Stimulated activated CD4-positive, alpha-beta T cell treated with anti-CD3 and anti-CD28 coated beads, Interleukin-4, amount 100 ng/mL, for 1 hour (primary cell): ENCODE data around the gene IPO5.
"Not testable (repeated sequence)": the region's sequence is repeated elsewhere in the genome, so short reads cannot be mapped to it uniquely, and the experiment has no call there.

Source experiments
- DNase-seq: peaks from one replicate; pipeline ENCODE4 v3.0.0-alpha.2; 2020

IPO5 gene

DNA sequence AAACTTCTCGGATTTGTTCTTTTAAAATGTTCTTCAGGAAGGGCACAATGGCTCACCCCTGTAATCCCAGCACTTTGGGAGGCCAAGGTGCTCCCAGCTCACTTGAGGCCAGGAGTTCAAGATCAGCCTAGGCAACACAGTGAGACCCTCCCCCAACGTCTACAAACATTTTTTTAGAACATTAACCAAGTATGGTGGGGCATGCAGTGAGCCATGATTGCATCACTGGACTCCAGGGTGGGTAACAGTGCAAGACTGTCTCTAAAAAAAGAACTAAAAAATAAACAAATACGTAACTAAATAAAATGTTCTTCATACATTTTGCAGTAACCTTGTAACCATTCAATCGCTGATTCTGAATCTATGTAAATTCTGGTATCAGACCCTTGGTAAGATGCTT lies 2.1 kb upstream of the IPO5 start:
- DNase-seq: no peak

- not testable (repeated sequence) for DNase-seq
Measured at GRCh38 chr13:97952831-97953230, 644 bp upstream of the IPO5 start.

DNA sequence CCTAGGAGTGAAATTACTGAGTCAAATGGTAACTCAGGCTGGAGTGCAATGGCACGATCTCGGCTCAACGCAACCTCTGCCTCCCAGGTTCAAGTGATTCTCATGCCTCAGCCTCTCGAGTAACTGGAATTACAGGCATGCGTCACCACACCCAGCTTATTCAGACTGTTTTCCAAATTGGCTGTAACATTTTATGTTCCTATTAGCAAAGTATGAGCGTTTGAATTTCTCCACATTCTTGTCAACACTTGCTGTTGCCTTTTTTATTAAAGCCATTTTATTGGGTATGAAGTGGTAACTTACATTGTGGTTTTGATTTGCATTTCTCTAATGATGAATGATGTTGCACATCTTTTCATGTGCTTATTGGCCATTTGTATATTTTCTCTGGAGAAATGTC lies 7.9 kb downstream of the IPO5 start:
- no peak for DNase-seq

DNA sequence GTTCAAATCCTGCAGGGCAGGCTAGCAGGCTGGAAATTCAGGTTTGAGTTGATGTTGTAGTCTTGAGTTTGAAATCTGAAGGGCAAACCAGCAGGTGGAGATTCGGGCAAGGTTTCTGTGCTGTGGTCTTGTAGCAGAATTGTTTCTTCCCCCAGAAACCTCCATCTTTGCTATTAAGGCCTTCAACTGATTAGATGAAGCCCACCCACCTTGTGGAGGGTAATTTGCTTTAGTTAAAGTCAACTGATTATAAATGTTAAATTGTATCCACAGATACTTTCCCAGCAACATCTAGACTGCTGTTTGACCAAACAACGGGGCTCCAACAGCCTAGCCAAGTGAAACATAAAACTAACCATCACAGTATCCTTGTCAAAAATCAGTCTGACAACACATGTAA lies 9.4 kb downstream of the IPO5 start:
- no peak for DNase-seq

- no peak for DNase-seq
Measured at GRCh38 chr13:97967226-97967625, 13.8 kb downstream of the IPO5 start.

DNA sequence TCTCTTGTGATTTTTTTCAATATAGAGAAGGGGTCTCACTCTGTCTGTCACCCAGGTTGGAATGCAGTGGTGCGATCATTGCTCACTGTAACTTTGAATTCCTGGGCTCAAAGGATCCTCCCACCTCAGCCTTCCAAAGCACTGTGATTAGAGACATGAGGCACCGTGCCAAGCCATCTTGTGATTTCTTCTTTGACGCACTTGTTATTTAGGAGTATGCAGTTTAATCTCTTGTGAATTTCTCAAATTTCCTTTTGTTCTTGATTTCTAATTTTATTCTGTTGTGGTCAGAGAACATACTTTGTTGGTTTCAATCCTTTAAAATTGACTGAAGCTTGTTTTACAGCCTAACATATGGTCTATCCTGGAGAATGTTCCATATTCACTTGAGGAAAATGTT lies 14.5 kb downstream of the IPO5 start:
- DNase-seq: no peak

GRCh38 chr13:97971519-97971918 lies 18.0 kb downstream of the IPO5 start:
- no peak for DNase-seq

DNA sequence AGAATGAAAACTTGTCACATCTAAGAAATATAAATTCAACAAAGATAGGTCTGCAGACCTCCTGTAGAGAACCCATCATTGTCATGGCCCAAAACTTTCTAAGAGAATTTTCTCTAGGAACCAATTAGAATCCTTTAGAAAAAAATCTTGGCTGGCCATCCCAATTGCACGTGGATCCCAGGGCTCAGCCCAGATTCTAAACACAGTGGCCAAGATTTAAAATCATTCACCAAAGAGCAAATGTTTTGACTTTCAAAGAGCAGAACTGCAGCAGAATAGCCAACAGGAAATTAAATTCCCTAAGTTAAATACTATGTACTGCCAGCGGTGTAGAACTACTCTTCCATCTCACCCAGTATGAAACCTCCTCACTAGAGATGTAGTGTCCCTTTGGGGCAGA lies 21.3 kb downstream of the IPO5 start:
- no peak for DNase-seq

DNA sequence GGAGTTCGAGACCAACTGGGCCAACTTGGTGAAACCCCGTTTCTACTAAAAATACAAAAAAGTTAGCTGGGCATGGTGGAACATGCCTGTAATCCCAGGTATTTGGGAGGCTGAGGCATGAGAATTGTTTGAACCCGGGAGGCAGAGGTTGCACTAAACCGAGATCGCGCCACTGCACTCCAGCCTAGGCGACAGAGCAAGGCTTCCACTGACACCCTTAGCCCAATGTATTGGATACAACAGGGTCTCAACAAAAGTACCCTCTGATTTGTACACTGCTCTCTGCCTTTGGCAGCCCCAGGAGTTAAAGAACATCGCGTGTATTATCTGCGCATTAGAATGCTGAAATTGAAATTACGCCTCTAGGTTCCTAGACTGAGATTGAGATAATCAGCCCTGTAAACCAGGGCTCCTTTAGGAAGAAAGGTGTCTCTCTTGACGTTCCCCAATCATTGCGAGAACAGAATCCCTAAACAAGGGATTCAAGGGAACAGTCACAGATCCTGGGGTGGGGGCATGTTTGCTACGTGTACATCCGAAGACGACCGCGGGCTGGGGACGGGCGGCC lies 21.9 kb downstream of the IPO5 start:
- DNase-seq: no peak

GRCh38 chr13:97975848-97976609 lies 22.6 kb downstream of the IPO5 start:
- peak; percentile 93 for DNase-seq

GRCh38 chr13:97976610-97977521 lies 23.4 kb downstream of the IPO5 start:
- DNase-seq: peak; percentile 38

- DNase-seq: no peak
Measured at GRCh38 chr13:97977982-97978381, 24.5 kb downstream of the IPO5 start.

DNA sequence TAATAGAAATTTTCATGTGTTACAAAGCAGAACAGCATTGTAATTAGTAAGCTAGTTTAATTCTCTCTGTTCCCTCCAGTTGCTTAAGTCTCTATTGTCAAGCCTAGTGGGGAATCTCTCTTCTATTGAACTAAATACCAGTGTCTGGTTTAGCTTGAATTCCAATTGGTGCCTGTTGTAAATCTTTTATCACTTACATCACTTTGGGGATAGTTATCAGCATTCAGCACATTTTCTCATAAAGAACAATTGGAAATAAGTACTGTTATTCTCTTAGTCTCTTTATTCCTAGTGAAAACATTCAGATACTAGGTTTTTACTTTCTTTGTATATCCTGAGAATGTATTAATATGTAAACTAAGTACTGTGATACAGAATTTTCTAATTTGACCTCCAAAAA lies 25.2 kb downstream of the IPO5 start:
- DNase-seq: no peak

GRCh38 chr13:97979051-97979450 lies 25.6 kb downstream of the IPO5 start:
- DNase-seq: no peak

DNA sequence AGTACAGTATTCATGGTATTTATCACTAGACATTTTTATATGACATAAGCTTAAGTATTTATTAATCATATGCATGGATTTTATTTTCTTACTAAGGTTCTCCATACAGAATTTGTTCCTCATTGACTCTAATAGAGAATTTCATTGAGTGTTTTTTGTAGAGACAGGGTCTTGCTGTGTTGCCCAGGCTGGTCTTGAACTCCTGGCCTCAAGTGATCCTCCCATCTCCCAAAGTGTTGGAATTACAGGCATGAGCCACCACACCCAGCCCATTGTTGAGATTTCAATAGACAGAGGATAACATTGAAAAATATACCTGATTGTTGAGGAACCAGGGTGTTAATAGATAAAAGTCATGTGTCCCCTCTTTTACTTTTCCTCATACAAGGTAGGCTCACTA lies 26.1 kb downstream of the IPO5 start:
- no peak for DNase-seq

DNA sequence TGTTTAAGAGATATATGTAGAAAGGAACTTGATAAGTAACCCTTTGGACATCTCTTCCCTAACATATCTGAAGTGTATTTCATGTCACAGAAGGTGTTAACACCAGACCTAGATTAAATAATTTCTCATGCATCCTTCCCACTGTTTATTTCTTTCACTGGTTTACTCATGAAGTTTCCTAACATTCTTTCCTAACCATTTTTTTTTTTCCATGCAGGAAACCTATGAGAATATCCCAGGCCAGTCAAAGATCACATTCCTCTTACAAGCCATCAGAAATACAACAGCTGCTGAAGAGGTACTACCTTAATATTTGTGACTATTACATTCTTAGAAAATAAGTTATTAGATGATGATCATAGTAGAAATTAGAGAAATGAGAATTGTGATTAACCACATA lies 28.8 kb downstream of the IPO5 start:
- DNase-seq: no peak

DNA sequence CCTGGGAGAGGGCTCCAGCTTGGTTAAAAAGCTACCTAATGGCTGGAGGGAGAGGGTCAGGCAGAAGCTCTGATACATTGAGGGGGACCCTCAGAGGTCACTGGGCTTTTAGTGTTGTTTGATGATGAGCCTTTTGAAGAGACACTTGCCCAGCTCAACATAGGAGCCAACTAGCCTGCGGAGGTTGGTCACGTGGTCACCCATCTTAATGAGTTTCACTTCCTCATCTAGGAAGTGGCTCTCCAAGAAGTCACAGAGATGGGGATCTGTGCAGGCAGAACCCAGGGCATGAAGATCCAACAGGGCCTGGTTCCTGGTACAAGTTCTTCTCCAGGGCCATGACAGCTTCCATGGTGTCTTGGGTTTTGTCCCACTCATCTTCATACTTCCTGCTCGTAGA lies 33.4 kb downstream of the IPO5 start:
- DNase-seq: no peak

DNA sequence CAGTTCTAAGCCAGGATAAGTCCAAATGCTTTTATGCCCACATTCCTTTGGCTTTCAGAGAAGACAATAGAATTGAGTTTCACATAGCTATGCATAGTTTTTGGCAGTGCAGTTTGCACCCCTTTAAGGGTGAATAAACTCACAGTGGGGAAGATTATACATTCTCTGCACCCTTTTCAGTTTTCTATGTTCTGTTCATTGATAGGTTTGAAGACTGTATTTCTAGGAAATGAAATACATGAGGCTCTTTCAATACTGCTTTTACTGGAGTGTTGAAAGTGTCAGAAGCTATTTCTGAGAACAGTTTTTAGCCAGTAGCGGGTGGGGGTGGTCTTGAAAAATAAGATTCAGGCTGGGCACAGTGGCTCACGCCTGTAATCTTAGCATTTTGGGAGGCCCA lies 46.2 kb downstream of the IPO5 start:
- DNase-seq: no peak

DNA sequence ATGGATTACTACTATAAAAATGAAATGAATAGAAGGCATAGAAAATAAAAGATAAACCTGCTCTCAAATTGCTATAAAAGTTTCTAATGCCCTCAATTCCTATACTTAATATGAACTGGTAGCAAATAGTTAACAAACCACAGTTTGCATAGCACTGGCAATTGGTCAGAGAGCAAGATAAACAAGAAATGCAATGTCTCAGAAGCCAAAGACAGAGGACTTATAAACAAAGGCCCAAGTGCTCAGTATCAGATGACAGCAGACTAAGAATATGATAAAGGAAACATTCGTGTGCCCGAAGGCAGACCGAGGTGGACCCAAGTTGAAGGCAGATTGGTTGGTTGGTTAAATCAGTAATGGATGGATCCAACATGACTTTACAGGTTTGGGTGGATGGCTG lies 50.6 kb downstream of the IPO5 start:
- DNase-seq: no peak

- DNase-seq: not testable (repeated sequence)
Measured at GRCh38 chr13:98004997-98005396, 51.5 kb downstream of the IPO5 start.

GRCh38 chr13:98007001-98007400 lies 53.5 kb downstream of the IPO5 start:
- DNase-seq: no peak

DNA sequence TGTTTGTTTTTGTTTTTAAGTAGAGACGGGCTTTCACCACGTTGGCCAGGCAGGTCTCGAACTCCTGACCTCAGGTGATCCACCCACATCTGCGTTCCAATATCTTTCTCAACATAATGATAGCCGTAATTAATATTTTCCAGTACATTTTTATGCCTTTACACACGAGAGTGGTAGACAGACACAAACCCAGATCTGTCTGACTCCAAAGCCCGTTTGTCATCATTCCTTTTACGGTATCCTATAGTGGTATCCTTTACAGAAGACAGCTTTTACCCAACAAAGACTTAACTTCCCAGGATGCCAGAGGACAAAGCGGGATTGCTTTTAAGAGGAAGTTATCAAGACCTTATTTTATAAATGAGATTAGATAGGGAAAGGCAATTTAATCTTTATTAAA lies 59.8 kb downstream of the IPO5 start:
- no peak for DNase-seq

GRCh38 chr13:98014766-98015165 lies 61.3 kb downstream of the IPO5 start:
- DNase-seq: no peak

GRCh38 chr13:98018293-98018692 lies 64.8 kb downstream of the IPO5 start:
- DNase-seq: no peak
